ENCODE data around the gene CUL4A. TPM values are rescaled to one million over a fixed set of nuclear protein-coding genes. Genes with fewer than 3 reads are reported as not detected.

CUL4A gene
- total RNA-seq, 1 donor from 2014 or later: 122 TPM

GRCh38 chr13:113196970-113197737, 12.3 kb upstream of the CUL4A start:
- no peaks in the 10 kb centered on the region for H3K9me3 ChIP-seq (replicated peaks)
- no peak overlapping the region for H3K4me3 ChIP-seq
- H3K27ac ChIP-seq (replicated peaks): peak overlapping the region; percentile 46
- DNase-seq: no peak
- no peaks in the 10 kb centered on the region for H3K27me3 ChIP-seq (ENCODE audit: low read depth)
- intact Hi-C loops (cut with micrococcal nuclease): no loop called here
- no peak for TF ChIP-seq CTCF (IDR thresholded peaks at IDR 0.05; ENCODE audit: borderline replicate concordance)
- peaks cover 80% of the 10 kb centered on the region for H3K36me3 ChIP-seq
- peaks cover 53% of the 10 kb centered on the region for H3K4me1 ChIP-seq

- Histone ChIP-seq H3K9me3 (replicated peaks) (no peaks in the 10 kb centered on the region), H3K36me3 (peaks cover 35% of the 10 kb centered on the region), H3K27ac (replicated peaks) (no peak overlapping the region), H3K27me3 (ENCODE audit: low read depth) (no peaks in the 10 kb centered on the region), H3K4me3 (no peak overlapping the region), H3K4me1 (peaks cover 90% of the 10 kb centered on the region)
- no peak for TF ChIP-seq CTCF (IDR thresholded peaks at IDR 0.05; ENCODE audit: borderline replicate concordance)
- DNase-seq: no peak
- intact Hi-C loops (cut with micrococcal nuclease): no loop called here
Measured at GRCh38 chr13:113201815-113202214, 7.6 kb upstream of the CUL4A start.

- intact Hi-C loops (cut with micrococcal nuclease): no loop called here
- DNase-seq: no peak
- H3K4me3 ChIP-seq: peak overlapping the region; percentile 26
- peak overlapping the region; percentile 93 for H3K27ac ChIP-seq (replicated peaks)
- H3K4me1 ChIP-seq: peaks cover 90% of the 10 kb centered on the region
- no peaks in the 10 kb centered on the region for H3K27me3 ChIP-seq (ENCODE audit: low read depth)
- H3K9me3 ChIP-seq (replicated peaks): no peaks in the 10 kb centered on the region
- TF ChIP-seq CTCF (IDR thresholded peaks at IDR 0.05; ENCODE audit: borderline replicate concordance): no peak
- H3K36me3 ChIP-seq: peaks cover 24% of the 10 kb centered on the region
Measured at GRCh38 chr13:113202912-113203311, 6.5 kb upstream of the CUL4A start.

GRCh38 chr13:113203507-113204377, 5.7 kb upstream of the CUL4A start:
- Histone ChIP-seq H3K27ac (replicated peaks) (peak overlapping the region; percentile 93), H3K4me1 (peaks cover 94% of the 10 kb centered on the region), H3K4me3 (peak overlapping the region; percentile 26), H3K36me3 (peaks cover 16% of the 10 kb centered on the region), H3K27me3 (ENCODE audit: low read depth) (no peaks in the 10 kb centered on the region), H3K9me3 (replicated peaks) (no peaks in the 10 kb centered on the region)
- TF ChIP-seq CTCF (IDR thresholded peaks at IDR 0.05; ENCODE audit: borderline replicate concordance): no peak
- intact Hi-C loops (cut with micrococcal nuclease): no loop called here
- DNase-seq: peak; percentile 64

- no peaks in the 10 kb centered on the region for H3K9me3 ChIP-seq (replicated peaks)
- peak overlapping the region; percentile 43 for H3K4me3 ChIP-seq
- peaks cover 10% of the 10 kb centered on the region for H3K36me3 ChIP-seq
- no peak for DNase-seq
- intact Hi-C loops (cut with micrococcal nuclease): no loop called here
- peaks cover 93% of the 10 kb centered on the region for H3K4me1 ChIP-seq
- no peak for TF ChIP-seq CTCF (IDR thresholded peaks at IDR 0.05; ENCODE audit: borderline replicate concordance)
- H3K27ac ChIP-seq (replicated peaks): peak overlapping the region; percentile 93
- H3K27me3 ChIP-seq (ENCODE audit: low read depth): no peaks in the 10 kb centered on the region
Measured at GRCh38 chr13:113204378-113204734, 5.1 kb upstream of the CUL4A start.

Data from left ventricle myocardium inferior (tissue), 1 donor.